ENCODE data around the gene SLC25A21.

The SLC25A21 gene

DNA sequence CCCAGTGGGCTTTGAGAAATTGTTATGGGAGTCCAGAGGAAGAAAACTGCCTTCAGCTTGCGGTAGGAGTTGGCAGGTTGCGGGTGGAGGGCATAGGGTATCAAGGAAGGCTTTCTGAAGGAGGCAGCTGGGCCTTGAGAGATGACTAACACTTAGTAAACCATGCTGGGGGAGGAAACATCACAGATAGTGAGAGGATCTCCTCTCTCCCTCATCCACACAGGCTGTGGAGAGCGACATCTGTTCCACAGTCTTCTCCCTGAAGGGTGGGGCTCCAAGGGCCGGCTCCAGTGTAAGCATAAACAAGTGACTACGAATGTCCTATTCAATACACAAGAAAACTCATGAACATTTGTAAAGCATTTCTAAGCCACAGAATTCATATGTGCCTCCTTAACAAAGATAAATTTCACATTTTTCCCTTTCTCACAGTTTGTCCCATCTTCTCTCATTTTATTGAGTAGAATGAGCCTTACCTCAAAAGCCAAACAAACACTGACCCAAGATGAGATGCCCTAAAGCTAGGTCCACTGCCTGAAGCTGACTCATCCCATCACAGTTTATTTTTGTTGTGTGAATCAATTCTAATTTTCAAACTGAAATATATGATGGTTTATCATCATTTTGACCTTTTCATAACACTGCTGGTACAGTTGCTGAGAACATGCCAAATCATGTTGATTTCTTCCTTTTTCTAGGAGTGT lies 227.9 kb downstream of the SLC25A21 start:
- H3K4me3 ChIP-seq (ENCODE audit: low read length), result no peak overlapping the region
- TF ChIP-seq CTCF (conservative IDR thresholded peaks at IDR 0.05; ENCODE audit: low read depth, low read length), result no peak
- DNase-seq (ENCODE audit: low read depth), result no peak

DNA sequence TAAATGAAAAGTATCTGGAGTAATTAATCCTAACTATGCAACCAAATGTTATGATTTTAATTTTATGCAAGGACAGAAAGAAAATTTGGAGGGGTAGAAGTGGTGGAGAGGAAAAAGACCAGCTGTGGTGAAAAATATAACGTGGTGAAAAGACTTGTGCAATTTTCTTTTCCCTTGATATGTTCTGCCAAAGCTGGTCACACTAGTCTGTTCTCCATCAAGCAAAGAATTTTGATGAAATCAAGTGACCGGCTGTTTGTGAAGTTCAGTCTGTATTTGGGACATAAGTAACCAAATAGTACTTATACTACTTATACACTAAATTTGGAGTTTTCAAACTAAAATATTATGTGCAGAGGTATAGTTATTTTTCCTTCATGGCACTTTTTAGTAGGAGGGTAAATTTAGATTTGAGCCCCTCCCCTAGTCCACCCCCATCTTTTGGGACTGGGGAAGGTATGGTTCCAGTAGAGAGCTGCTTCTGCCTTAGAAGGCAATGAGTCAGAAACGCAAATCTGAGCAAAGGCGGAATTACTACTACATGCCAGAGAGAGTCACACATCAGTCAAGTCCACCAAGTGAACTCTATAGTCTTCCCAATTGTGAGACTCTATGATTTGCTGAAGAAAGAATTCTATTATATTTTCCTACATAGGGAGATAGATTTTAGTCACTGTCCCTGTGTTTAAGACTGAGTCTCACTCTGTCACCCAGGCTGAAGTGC lies 229.7 kb downstream of the SLC25A21 start:
- TF ChIP-seq CTCF (conservative IDR thresholded peaks at IDR 0.05; ENCODE audit: low read depth, low read length), result no peak
- DNase-seq (ENCODE audit: low read depth), result no peak
- H3K4me3 ChIP-seq (ENCODE audit: low read length), result no peak overlapping the region

DNA sequence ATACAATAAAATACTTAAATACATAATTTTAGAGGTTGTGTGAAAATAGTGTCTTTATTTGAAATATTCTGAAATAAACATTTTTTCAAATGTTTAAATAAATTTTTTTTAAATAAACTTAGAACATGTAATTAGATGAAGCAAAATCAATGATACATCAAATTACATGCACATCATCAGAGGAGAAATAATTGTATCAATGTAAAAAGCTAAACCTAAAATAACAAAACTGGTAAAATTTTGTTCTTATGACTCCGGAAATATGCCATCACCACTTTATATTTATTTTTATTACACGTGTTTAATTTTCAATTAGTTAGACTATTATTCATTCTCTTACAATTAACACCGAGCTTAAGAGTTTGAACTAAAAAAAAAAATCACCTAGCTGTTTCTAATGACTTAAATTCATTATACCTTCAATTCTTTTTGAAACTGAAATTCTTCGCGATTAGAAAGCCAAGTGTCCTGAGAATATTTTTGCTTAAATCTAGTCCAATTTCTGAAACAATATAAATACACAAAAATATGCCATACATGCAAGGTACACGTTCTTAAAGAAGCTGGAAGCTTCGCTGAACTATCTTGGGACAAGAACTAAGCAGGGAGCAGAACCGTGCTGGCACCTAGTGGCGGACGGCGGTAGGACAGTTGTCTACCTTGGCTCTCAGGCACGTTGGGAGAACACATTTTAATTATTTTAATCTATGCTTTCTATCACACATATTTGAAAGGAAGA lies 230.5 kb downstream of the SLC25A21 start:
- H3K4me3 ChIP-seq (ENCODE audit: low read length), result no peak overlapping the region
- DNase-seq (ENCODE audit: low read depth), result peak; percentile 17
- peak; percentile 99 for TF ChIP-seq CTCF (conservative IDR thresholded peaks at IDR 0.05; ENCODE audit: low read depth, low read length)

- TF ChIP-seq CTCF (conservative IDR thresholded peaks at IDR 0.05; ENCODE audit: low read depth, low read length), result no peak
- H3K4me3 ChIP-seq (ENCODE audit: low read length), result no peak overlapping the region
- no peak for DNase-seq (ENCODE audit: low read depth)
Observed at GRCh38 chr14:36940476-36940875, 231.9 kb downstream of the SLC25A21 start.

DNA sequence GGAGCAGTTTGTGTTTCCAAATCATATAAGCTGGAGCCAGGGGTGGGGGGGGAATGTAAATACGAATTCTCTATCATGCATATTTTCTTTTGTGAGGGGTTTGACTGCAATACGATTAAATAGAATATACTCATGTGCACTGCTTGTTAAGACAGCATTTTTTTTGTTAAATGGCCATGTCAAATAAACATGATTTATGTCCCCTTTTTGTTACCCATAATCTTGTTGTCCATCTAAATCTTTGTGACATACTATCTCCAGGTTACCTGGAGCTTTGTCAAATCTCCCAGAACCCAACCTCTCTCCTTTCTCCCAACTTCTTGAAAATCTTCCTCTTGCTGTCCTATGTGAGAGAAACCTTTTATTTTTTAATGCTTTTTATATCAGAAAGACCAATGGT lies 233.1 kb downstream of the SLC25A21 start:
- no peak overlapping the region for H3K4me3 ChIP-seq (ENCODE audit: low read length)
- TF ChIP-seq CTCF (conservative IDR thresholded peaks at IDR 0.05; ENCODE audit: low read depth, low read length), result no peak

DNA sequence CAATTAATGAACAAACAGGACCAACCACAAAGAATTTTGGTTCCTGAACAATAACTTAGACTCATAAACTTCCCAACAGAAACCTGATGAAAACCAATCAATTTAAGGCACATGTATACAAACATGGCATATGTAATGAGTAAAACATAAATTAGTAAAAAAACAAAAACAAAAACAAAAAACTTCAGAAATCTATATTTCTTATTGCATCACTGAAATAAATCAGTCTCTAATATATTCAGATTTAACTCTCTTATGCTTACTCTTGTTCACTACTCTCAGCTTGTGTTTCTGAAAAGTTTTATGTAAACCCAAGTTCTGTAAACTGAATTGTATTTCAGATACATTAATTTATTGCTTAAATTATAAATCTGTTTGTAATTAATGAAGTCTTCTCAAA lies 233.7 kb downstream of the SLC25A21 start:
- TF ChIP-seq CTCF (conservative IDR thresholded peaks at IDR 0.05; ENCODE audit: low read depth, low read length), result no peak
- no peak overlapping the region for H3K4me3 ChIP-seq (ENCODE audit: low read length)
- no peak for DNase-seq (ENCODE audit: low read depth)

More for the DNA sequence above, 233.1 kb downstream of the SLC25A21 start:
- no peak for DNase-seq (ENCODE audit: low read depth)
